ENCODE results near the gene AVPI1. TPM values are rescaled to one million over a fixed set of nuclear protein-coding genes. Genes with fewer than 3 reads are reported as not detected.

Gene AVPI1
- total and polyA plus RNA-seq, 10 of the 15 experiments (the other 5 are each of a cell fraction or from before 2014, with no cell fraction given) = 0.08 to 1.4 (median 0.84) TPM

DNA sequence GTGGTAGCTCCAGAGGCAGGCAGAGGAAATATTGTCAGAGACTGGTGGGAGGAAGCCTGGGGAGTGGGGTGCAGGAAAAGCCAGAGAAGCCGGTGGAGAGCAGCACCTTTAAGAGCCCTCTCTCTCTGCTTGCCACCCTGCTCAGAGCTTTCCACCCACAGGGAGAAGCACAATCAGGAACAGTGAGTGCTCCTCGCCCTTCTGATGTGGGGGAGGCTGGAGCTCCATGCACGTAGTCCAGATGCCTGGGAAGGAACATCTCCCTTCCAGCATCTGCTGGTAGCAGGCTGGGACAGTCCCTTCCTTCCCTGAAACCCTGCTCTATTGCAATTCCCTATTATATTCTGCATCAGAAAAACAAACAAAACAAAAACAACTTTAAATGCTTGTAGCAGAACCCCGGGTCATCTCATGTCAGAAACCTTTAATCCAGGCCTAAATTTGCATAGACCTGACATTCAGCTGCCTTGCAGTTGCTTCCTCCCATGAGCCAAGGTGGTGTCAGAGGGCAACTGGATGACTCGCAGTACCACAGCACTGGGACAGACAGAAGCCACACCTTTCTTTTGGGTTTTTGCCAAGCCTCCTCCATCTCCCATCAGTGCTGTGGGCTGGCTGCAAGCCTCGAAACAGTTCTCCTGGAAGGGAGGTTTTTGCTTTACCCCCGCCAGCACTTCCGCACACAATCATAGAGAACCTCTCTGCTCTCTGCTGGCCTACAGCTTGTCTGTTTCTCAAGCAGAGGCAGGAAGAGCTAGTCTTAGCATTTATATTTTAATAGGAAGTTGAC, 13.1 kb downstream of the AVPI1 start:
- FAIRE-seq = no peak

More for the DNA sequence above, 13.1 kb downstream of the AVPI1 start:
- peaks cover 5 to 8% of the 10 kb centered on the region in 2 experiments; a peak in 3 of 4 replicates for H3K36me3 ChIP-seq (ENCODE audit: control insufficient read depth in 2 of 2, insufficient read depth in 2 of 2, low read length in 1 of 2)
- intact Hi-C loops (cut with micrococcal nuclease; ENCODE audit: unreplicated experiment) (no loop called here), in situ Hi-C loops (cut with MboI) (no loop called here)
- peaks cover 12% of the 10 kb centered on the region for H3K4me1 ChIP-seq (ENCODE audit: control insufficient read depth, insufficient read depth, low read length)
- no peak overlapping the region for H2AFZ ChIP-seq (ENCODE audit: control insufficient read depth, low read depth, low read length)
- no peak overlapping the region for H3K27ac ChIP-seq (ENCODE audit: control insufficient read depth, insufficient read depth)
- SMC1A ChIA-PET (ENCODE audit: uncharacterized antibody, unreplicated experiment) = interaction anchor here (4.4 kb wide), 1 partner anchor 58 kb away, joined by 17 read pairs; no protein-coding TSS in a partner anchor
- DNase-seq (ENCODE audit: low read depth, low spot score) (no peak), ATAC-seq (no peak)
- POLR2A ChIA-PET = interaction anchor here (1.2 kb wide), 1 partner anchor 32 kb away, joined by 3 read pairs; no protein-coding TSS in a partner anchor
- WGBS (ENCODE audit: insufficient coverage, insufficient replicate concordance, low lambda C conversion rate, missing lambda C conversion rate) = 65% methylated on average over 8 of the region's 8 CpGs
- H3K27me3 ChIP-seq (replicated peaks in 1 of 2; ENCODE audit: control insufficient read depth in 2 of 2, insufficient read depth in 2 of 2, low read length in 1 of 2) = no peaks in the 10 kb centered on the region
- H3K4me2 ChIP-seq (ENCODE audit: control insufficient read depth, insufficient read depth) = no peak overlapping the region
- TF ChIP-seq, protein P1, sequence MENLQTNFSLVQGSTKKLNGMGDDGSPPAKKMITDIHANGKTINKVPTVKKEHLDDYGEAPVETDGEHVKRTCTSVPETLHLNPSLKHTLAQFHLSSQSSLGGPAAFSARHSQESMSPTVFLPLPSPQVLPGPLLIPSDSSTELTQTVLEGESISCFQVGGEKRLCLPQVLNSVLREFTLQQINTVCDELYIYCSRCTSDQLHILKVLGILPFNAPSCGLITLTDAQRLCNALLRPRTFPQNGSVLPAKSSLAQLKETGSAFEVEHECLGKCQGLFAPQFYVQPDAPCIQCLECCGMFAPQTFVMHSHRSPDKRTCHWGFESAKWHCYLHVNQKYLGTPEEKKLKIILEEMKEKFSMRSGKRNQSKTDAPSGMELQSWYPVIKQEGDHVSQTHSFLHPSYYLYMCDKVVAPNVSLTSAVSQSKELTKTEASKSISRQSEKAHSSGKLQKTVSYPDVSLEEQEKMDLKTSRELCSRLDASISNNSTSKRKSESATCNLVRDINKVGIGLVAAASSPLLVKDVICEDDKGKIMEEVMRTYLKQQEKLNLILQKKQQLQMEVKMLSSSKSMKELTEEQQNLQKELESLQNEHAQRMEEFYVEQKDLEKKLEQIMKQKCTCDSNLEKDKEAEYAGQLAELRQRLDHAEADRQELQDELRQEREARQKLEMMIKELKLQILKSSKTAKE (IDR thresholded peaks at IDR 0.05; ENCODE audit: low read depth, poor library complexity, severe bottlenecking) = no peak
- TF ChIP-seq BRCA1 (IDR thresholded peaks at IDR 0.05; ENCODE audit: low read depth, low read length) (no peak), EZH2 (IDR thresholded peaks at IDR 0.05; ENCODE audit: borderline replicate concordance, control insufficient read depth, low read depth, low read length) (no peak), HSF1 (IDR thresholded peaks at IDR 0.05; ENCODE audit: low read depth, low read length) (no peak), CHD2 (IDR thresholded peaks at IDR 0.05; ENCODE audit: borderline replicate concordance, low read depth, low read length) (no peak), MTA2 (IDR thresholded peaks at IDR 0.05; ENCODE audit: low read depth) (no peak), MYC (IDR thresholded peaks at IDR 0.05; ENCODE audit: insufficient read depth, insufficient read length, insufficient replicate concordance, low read length, severe bottlenecking) (no peak), RELA (IDR thresholded peaks at IDR 0.05; ENCODE audit: borderline replicate concordance, partially characterized antibody) (no peak), MYB (IDR thresholded peaks at IDR 0.05; ENCODE audit: borderline replicate concordance, low read depth, low read length) (no peak), TAF1 (IDR thresholded peaks at IDR 0.05; ENCODE audit: borderline replicate concordance, low read depth, low read length) (no peak), ZZZ3 (IDR thresholded peaks at IDR 0.05; ENCODE audit: control insufficient read depth, insufficient read length, low read depth) (no peak)
- H3K9me3 ChIP-seq (replicated peaks; ENCODE audit: control insufficient read depth, insufficient read depth, low read length) = no peaks in the 10 kb centered on the region
- RAD21 ChIA-PET (ENCODE audit: unreplicated experiment) = interaction anchor here (1.0 to 1.5 kb wide), 2 partner anchors 13 to 63 kb away, joined by 3 to 4 read pairs; partner anchors contain the start of genes AVPI1 and ZFYVE27
- H3K9ac ChIP-seq (ENCODE audit: control insufficient read depth, insufficient read depth, low read length) = no peak overlapping the region
- CTCF ChIA-PET = interaction anchor here (1.2 to 5.6 kb wide), 2 partner anchors 13 to 28 kb away, joined by 4 to 60 read pairs; partner anchors contain the start of gene AVPI1
- BruUV-seq (replicated peaks) = no TSS peak
- H3K79me2 ChIP-seq (ENCODE audit: control insufficient read depth, insufficient read depth, low read length) = no peaks in the 10 kb centered on the region
- H3K4me3 ChIP-seq = no peak overlapping the region
- no peaks in the 10 kb centered on the region for H4K20me1 ChIP-seq (ENCODE audit: control insufficient read depth, insufficient read depth)
